B cell (primary cell): Measurements from ENCODE around the gene TRIM47. TPM values are rescaled to one million over a fixed set of nuclear protein-coding genes. Genes with fewer than 3 reads are reported as not detected.

Experiments
- ATAC-seq: fragments of 200-7000 bp; cut with Tn5 transposase; one replicate; pipeline ENCODE4 v1.10.0; 2021; ENCODE audit warnings: low read depth, mild to moderate bottlenecking, moderate number of reproducible peaks, moderate library complexity
- CTCF ChIA-PET: fragments of 350-600 bp; sonication (Branson Sonifier 250); formaldehyde crosslinking; loops from one replicate; lab custom pipeline; 2021; ENCODE audit warnings: antibody characterized with exemption, inconsistent platforms; lab: Charles Lee
- POLR2A ChIA-PET: fragments of 350-600 bp; sonication (Branson Sonifier 250); formaldehyde crosslinking; loops from one replicate; lab custom pipeline; 2021; ENCODE audit warnings: antibody characterized with exemption; lab: Charles Lee
- DNase-seq: peaks from one replicate; pipeline ENCODE4 v3.0.0; 2013
- H2AFZ ChIP-seq: 2 replicates; pipeline ENCODE4 v1.6.1; 2012; ENCODE audit warnings: mild to moderate bottlenecking, low read depth, low read length; ENCODE audit not compliant: insufficient read depth, poor library complexity, severe bottlenecking
- H3K27ac ChIP-seq, 2 donors: 1 replicate in 1 of 2; 2 replicates in 1 of 2; pipeline ENCODE4 v1.5.1; 2012 to 2013; ENCODE audit warnings: low read length in 2 of 2, mild to moderate bottlenecking in 2 of 2, moderate library complexity in 1 of 2
- H3K27me3 ChIP-seq, 4 experiments: fragments of 200-600 bp in 1 of 4; sonication (generic) in 1 of 4; replicated peaks in 1 of 4; 1 replicate in 2 of 4; 2 replicates in 2 of 4; pipeline versions ENCODE4 v1.6.1 to v1.7.0; 2013 to 2016; ENCODE audit warnings: low read length in 3 of 4, mild to moderate bottlenecking in 2 of 4, mixed read lengths in 1 of 4, moderate library complexity in 1 of 4; ENCODE audit not compliant: insufficient read depth in 4 of 4, control insufficient read depth in 3 of 4; ENCODE audit errors: control extremely low read depth in 1 of 4
- H3K36me3 ChIP-seq, 2 experiments: replicated peaks in 1 of 2; 1 replicate in 1 of 2; 2 replicates in 1 of 2; pipeline versions ENCODE4 v1.6.1 to v1.7.1; 2013; ENCODE audit warnings: low read length in 1 of 2; ENCODE audit not compliant: insufficient read depth in 2 of 2, control insufficient read depth in 1 of 2; ENCODE audit errors: control extremely low read depth in 1 of 2, extremely low read depth in 1 of 2
- H3K4me1 ChIP-seq, 2 donors: fragments of 200-600 bp in 1 of 2; sonication (generic) in 1 of 2; 1 replicate in 1 of 2; 2 replicates in 1 of 2; pipeline versions ENCODE4 v1.5.1 to v1.6.1; 2013 to 2017; ENCODE audit warnings: low read length in 2 of 2; ENCODE audit not compliant: control insufficient read depth in 2 of 2, insufficient read depth in 2 of 2
- H3K4me2 ChIP-seq: replicated peaks from 2 replicates; pipeline ENCODE3; 2012; ENCODE audit warnings: mild to moderate bottlenecking, low read depth, low read length; ENCODE audit not compliant: poor library complexity, severe bottlenecking
- H3K4me3 ChIP-seq, 5 experiments: fragments of 200-600 bp in 1 of 5; sonication (generic) in 1 of 5; 1 replicate in 3 of 5; 2 replicates in 2 of 5; pipeline versions ENCODE4 v1.5.1 to v1.7.0; 2011 to 2016; ENCODE audit warnings: low read length in 4 of 5, mild to moderate bottlenecking in 4 of 5, low read depth in 2 of 5, control low read depth in 1 of 5, moderate library complexity in 1 of 5; ENCODE audit not compliant: insufficient read depth in 1 of 5; ENCODE audit errors: control extremely low read depth in 1 of 5, extremely low read depth in 1 of 5
- H3K79me2 ChIP-seq: fragments of 200-600 bp; sonication (generic); one replicate; pipeline ENCODE4 v1.6.0; 2016; ENCODE audit warnings: low read length; ENCODE audit not compliant: control insufficient read depth, insufficient read depth
- H3K9ac ChIP-seq: fragments of 200-600 bp; sonication (generic); 2 replicates; pipeline ENCODE4 v1.6.1; 2017; ENCODE audit warnings: mild to moderate bottlenecking, low read length, moderate library complexity
- H3K9me3 ChIP-seq, 3 donors: one replicate each; pipeline versions ENCODE4 v1.6.1 to v1.7.1; 2013; ENCODE audit warnings: low read length in 2 of 3; ENCODE audit not compliant: control insufficient read depth in 2 of 3, insufficient read depth in 1 of 3; ENCODE audit errors: control extremely low read depth in 1 of 3
- H4K20me1 ChIP-seq: 2 replicates; pipeline ENCODE4 v1.6.0; 2012; ENCODE audit warnings: mild to moderate bottlenecking, low read length; ENCODE audit not compliant: insufficient read depth, control insufficient read depth, poor library complexity, severe bottlenecking
- H3K27ac Mint-ChIP-seq: one replicate; pipeline ENCODE4 v1.8.0; 2021; ENCODE audit warnings: mixed read lengths
- H3K27me3 Mint-ChIP-seq: one replicate; pipeline ENCODE4 v1.8.0; 2021; ENCODE audit warnings: mixed read lengths
- H3K4me1 Mint-ChIP-seq: one replicate; pipeline ENCODE4 v1.8.0; 2021; ENCODE audit warnings: mixed read lengths
- H3K4me3 Mint-ChIP-seq: one replicate; pipeline ENCODE4 v1.8.0; 2021; ENCODE audit warnings: mixed read lengths
- H3K9me3 Mint-ChIP-seq: one replicate; pipeline ENCODE4 v1.8.0; 2022; ENCODE audit warnings: mixed read lengths; ENCODE audit not compliant: insufficient read depth
- EZH2 ChIP-seq: IDR thresholded peaks from 2 replicates; pipeline ENCODE4 v1.6.1; 2012; ENCODE audit warnings: borderline replicate concordance, low read depth, mild to moderate bottlenecking, moderate library complexity, low read length; ENCODE audit not compliant: insufficient read depth, poor library complexity, severe bottlenecking
- WGBS: methylation state at CpG from one replicate; pipeline ENCODE4 v1.1.5; 2013; ENCODE audit warnings: missing lambda C conversion rate; ENCODE audit not compliant: insufficient coverage; 5-methylcytosine and 5-hydroxymethylcytosine counted together
- intact Hi-C: fragments of 100-400 bp; cut with micrococcal nuclease; formaldehyde crosslinking; loops from one replicate; pipeline ENCODE4 v1.10.0; 2022
- polyA plus RNA-seq: library from polyadenylated mRNA; depleted of rRNA; stranded (reverse); fragments of >200 nt; gene quantifications from 2 replicates; pipeline ENCODE4 v1.2.3, GENCODE V29; 2012
- total RNA-seq, 2 donors: library from RNA; stranded (reverse); fragments of 120-200 nt in 1 of 2; gene quantifications; 1 replicate in 1 of 2; 2 replicates in 1 of 2; pipeline versions ENCODE4 v1.2.3 to v1.2.4, GENCODE V29; 2013 to 2022
- TF ChIP-seq, protein P1 (sequence below): fragments of 200-600 bp; IDR thresholded peaks from one replicate; pipeline ENCODE4 v1.8.0; 2022; ENCODE audit warnings: antibody characterized with exemption, mild to moderate bottlenecking

Gene TRIM47
- total and polyA plus RNA-seq, 2 donors (not counting 1 experiment from before 2014, with no cell fraction given), result 6.4 to 8.3 TPM

GRCh38 chr17:75834928-75835653 is 43.3 kb downstream of the TRIM47 start:
- H3K4me3 ChIP-seq, result no peak overlapping the region
- H3K9me3 Mint-ChIP-seq, result no peaks in the 10 kb centered on the region
- no peak overlapping the region for H3K27ac ChIP-seq
- WGBS, result 96% methylated on average over 20 of the region's 24 CpGs
- H3K9me3 ChIP-seq, result no peaks in the 10 kb centered on the region
- H3K27ac Mint-ChIP-seq, result no peak overlapping the region
- no peaks in the 10 kb centered on the region for H3K79me2 ChIP-seq
- DNase-seq (no peak), ATAC-seq (no peak)
- peaks cover 13% of the 10 kb centered on the region for H3K4me1 Mint-ChIP-seq
- CTCF ChIA-PET, result interaction anchor here (0.5 to 3.4 kb wide), 3 partner anchors 8 to 171 kb away, joined by 3 to 11 read pairs (median 4); no protein-coding TSS in a partner anchor
- no peak overlapping the region for H3K4me2 ChIP-seq
- POLR2A ChIA-PET, result interaction anchor here (0.5 to 1.1 kb wide), 3 partner anchors 20 to 62 kb away, joined by 3 to 9 read pairs (median 4); partner anchors contain the start of gene WBP2
- H3K36me3 ChIP-seq, result peaks cover 0 to 58% of the 10 kb centered on the region in 2 experiments
- intact Hi-C loops, result no loop called here
- no peaks in the 10 kb centered on the region for H3K27me3 ChIP-seq
- TF ChIP-seq, protein P1, sequence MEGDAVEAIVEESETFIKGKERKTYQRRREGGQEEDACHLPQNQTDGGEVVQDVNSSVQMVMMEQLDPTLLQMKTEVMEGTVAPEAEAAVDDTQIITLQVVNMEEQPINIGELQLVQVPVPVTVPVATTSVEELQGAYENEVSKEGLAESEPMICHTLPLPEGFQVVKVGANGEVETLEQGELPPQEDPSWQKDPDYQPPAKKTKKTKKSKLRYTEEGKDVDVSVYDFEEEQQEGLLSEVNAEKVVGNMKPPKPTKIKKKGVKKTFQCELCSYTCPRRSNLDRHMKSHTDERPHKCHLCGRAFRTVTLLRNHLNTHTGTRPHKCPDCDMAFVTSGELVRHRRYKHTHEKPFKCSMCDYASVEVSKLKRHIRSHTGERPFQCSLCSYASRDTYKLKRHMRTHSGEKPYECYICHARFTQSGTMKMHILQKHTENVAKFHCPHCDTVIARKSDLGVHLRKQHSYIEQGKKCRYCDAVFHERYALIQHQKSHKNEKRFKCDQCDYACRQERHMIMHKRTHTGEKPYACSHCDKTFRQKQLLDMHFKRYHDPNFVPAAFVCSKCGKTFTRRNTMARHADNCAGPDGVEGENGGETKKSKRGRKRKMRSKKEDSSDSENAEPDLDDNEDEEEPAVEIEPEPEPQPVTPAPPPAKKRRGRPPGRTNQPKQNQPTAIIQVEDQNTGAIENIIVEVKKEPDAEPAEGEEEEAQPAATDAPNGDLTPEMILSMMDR, result no peak
- TF ChIP-seq EZH2, result no peak
- peaks cover 4 to 5% of the 10 kb centered on the region in 2 donors for H3K4me1 ChIP-seq
- no peak overlapping the region for H3K4me3 Mint-ChIP-seq
- no peaks in the 10 kb centered on the region for H4K20me1 ChIP-seq
- H2AFZ ChIP-seq, result no peak overlapping the region
- H3K9ac ChIP-seq, result no peak overlapping the region
- H3K27me3 Mint-ChIP-seq, result no peaks in the 10 kb centered on the region
